Measurements from ENCODE around the gene ADH7. TPM values are rescaled to one million over a fixed set of nuclear protein-coding genes. Genes with fewer than 3 reads are reported as not detected.

ADH7 gene
- polyA plus RNA-seq, 2 of the 4 experiments (the other 2 are of a cell fraction) = not detected

DNA sequence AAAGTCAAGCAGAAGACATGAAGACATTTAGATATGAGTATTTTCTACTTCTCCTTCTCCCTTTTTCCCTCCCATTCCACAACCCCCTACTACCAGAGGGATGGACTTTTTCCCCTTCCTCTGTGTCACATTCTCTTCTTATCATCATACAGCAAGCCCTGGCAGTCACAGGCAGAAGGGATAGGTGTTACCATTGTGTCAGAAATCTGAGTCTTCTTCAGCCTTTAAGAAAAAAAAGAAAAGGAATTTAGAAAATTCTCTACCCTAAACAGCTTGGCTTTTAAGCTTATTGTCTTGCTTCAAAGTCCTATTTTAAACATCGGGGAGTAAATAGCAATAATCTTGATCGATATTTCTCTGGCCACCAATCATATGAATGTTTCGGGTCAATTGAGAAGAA lies 51.7 kb downstream of the ADH7 start:
- WGBS (ENCODE audit: missing lambda C conversion rate) = 72% methylated on average over 3 of the region's 3 CpGs
- ATAC-seq (no peak), FAIRE-seq (no peak), DNase-seq (ENCODE audit: low read depth in 1 of 2, low spot score in 1 of 2) (no peak)
- H3K9me3 ChIP-seq = no peaks in the 10 kb centered on the region
- TF ChIP-seq, protein P1, sequence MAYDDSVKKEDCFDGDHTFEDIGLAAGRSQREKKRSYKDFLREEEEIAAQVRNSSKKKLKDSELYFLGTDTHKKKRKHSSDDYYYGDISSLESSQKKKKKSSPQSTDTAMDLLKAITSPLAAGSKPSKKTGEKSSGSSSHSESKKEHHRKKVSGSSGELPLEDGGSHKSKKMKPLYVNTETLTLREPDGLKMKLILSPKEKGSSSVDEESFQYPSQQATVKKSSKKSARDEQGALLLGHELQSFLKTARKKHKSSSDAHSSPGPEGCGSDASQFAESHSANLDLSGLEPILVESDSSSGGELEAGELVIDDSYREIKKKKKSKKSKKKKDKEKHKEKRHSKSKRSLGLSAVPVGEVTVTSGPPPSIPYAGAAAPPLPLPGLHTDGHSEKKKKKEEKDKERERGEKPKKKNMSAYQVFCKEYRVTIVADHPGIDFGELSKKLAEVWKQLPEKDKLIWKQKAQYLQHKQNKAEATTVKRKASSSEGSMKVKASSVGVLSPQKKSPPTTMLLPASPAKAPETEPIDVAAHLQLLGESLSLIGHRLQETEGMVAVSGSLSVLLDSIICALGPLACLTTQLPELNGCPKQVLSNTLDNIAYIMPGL (CRISPR knock-in tag; IDR thresholded peaks at IDR 0.05; ENCODE audit: borderline replicate concordance) = no peak
- TF ChIP-seq POLR2AphosphoS2 (conservative IDR thresholded peaks at IDR 0.05; ENCODE audit: low read length) (no peak), EP300 (IDR thresholded peaks at IDR 0.05) (no peak), RCOR1 (IDR thresholded peaks at IDR 0.05; ENCODE audit: low read depth, low read length) (no peak), FOSL2 (IDR thresholded peaks at IDR 0.05) (no peak), FOSL2 (CRISPR knock-in tag; IDR thresholded peaks at IDR 0.05) (no peak), MYC (IDR thresholded peaks at IDR 0.05; ENCODE audit: borderline replicate concordance, low read length) (no peak), NR3C1 (IDR thresholded peaks at IDR 0.05) (no peak), CHD2 (IDR thresholded peaks at IDR 0.05; ENCODE audit: low read length, partially characterized antibody) (no peak), HOXA7 (CRISPR knock-in tag; IDR thresholded peaks at IDR 0.05) (no peak), SMC3 (IDR thresholded peaks at IDR 0.05) (no peak), ZC3H11A (IDR thresholded peaks at IDR 0.05) (no peak), EHMT2 (IDR thresholded peaks at IDR 0.05; ENCODE audit: low read depth) (no peak), SREBF2 (IDR thresholded peaks at IDR 0.05) (no peak), GATA3 (IDR thresholded peaks at IDR 0.05; ENCODE audit: borderline replicate concordance) (no peak)
- TF ChIP-seq, protein P2, sequence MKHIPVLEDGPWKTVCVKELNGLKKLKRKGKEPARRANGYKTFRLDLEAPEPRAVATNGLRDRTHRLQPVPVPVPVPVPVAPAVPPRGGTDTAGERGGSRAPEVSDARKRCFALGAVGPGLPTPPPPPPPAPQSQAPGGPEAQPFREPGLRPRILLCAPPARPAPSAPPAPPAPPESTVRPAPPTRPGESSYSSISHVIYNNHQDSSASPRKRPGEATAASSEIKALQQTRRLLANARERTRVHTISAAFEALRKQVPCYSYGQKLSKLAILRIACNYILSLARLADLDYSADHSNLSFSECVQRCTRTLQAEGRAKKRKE (CRISPR knock-in tag; IDR thresholded peaks at IDR 0.05; ENCODE audit: low read depth) = no peak
- H3K4me2 ChIP-seq = no peak overlapping the region
- no peak overlapping the region for H3K4me3 ChIP-seq
- H3K27ac ChIP-seq = no peak overlapping the region
- ChIA-PET CTCF (interaction anchor here (1.1 kb wide), 1 partner anchor 388 kb away, joined by 3 read pairs; the partner anchor contains the start of gene METAP1), POLR2A (no interaction called here)
- H3K4me1 ChIP-seq = no peaks in the 10 kb centered on the region

DNA sequence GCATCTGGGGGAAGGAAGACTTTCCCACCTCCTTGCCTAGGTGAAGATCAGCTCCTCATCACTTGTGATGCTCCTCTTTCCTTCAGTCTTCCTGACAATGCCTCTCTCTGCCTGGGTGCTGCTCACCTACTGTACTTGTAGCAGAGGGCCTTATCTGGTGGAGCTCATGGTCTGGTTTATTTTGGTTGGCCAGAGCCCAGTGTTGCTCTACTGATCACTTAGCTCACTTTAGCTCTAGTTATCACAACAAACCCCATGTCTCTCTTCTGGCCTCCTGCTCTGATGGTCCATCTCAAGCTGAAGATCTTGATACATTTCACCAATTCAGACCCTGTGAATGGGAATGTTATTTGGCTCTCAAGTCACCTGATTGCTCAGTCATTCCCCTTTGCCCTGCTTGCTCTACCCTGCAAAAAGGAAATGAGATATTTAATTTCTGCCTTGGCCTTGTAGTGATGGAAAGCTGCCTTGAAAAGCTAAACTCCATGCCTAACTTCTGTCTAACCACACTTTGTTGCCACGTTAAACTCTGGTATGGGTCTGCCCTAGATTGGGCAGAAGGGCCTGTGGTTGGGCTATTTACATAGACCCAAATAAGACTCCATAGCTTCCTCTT lies 52.3 kb downstream of the ADH7 start:
- FAIRE-seq = no peak
- CTCF ChIA-PET = interaction anchor here (1.1 to 1.4 kb wide), 2 partner anchors 80 to 387 kb away, joined by 3 read pairs; partner anchors contain the start of gene METAP1
- POLR2A ChIA-PET = no interaction called here
- no peak overlapping the region for H3K27ac ChIP-seq
- TF ChIP-seq, protein P3, sequence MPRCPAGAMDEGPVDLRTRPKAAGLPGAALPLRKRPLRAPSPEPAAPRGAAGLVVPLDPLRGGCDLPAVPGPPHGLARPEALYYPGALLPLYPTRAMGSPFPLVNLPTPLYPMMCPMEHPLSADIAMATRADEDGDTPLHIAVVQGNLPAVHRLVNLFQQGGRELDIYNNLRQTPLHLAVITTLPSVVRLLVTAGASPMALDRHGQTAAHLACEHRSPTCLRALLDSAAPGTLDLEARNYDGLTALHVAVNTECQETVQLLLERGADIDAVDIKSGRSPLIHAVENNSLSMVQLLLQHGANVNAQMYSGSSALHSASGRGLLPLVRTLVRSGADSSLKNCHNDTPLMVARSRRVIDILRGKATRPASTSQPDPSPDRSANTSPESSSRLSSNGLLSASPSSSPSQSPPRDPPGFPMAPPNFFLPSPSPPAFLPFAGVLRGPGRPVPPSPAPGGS (IDR thresholded peaks at IDR 0.05) = no peak
- TF ChIP-seq HOXB13 (CRISPR knock-in tag; IDR thresholded peaks at IDR 0.05; ENCODE audit: low read depth) (no peak), EHMT2 (IDR thresholded peaks at IDR 0.05; ENCODE audit: low read depth) (no peak), MAFK (IDR thresholded peaks at IDR 0.05; ENCODE audit: partially characterized antibody) (no peak), HOXA7 (CRISPR knock-in tag; IDR thresholded peaks at IDR 0.05) (no peak), BHLHE40 (IDR thresholded peaks at IDR 0.05; ENCODE audit: low read depth, low read length) (no peak), RARB (CRISPR knock-in tag; IDR thresholded peaks at IDR 0.05) (no peak), RAD21 (conservative IDR thresholded peaks at IDR 0.05 in 1 of 2, IDR thresholded peaks at IDR 0.05 in 1 of 2) (no peak), CHD2 (IDR thresholded peaks at IDR 0.05; ENCODE audit: low read length, partially characterized antibody) (no peak), GATA3 (IDR thresholded peaks at IDR 0.05; ENCODE audit: borderline replicate concordance) (no peak), SMC3 (IDR thresholded peaks at IDR 0.05) (no peak), ESRRA (IDR thresholded peaks at IDR 0.05; ENCODE audit: borderline replicate concordance, low read length) (no peak)
- TF ChIP-seq, protein P4, sequence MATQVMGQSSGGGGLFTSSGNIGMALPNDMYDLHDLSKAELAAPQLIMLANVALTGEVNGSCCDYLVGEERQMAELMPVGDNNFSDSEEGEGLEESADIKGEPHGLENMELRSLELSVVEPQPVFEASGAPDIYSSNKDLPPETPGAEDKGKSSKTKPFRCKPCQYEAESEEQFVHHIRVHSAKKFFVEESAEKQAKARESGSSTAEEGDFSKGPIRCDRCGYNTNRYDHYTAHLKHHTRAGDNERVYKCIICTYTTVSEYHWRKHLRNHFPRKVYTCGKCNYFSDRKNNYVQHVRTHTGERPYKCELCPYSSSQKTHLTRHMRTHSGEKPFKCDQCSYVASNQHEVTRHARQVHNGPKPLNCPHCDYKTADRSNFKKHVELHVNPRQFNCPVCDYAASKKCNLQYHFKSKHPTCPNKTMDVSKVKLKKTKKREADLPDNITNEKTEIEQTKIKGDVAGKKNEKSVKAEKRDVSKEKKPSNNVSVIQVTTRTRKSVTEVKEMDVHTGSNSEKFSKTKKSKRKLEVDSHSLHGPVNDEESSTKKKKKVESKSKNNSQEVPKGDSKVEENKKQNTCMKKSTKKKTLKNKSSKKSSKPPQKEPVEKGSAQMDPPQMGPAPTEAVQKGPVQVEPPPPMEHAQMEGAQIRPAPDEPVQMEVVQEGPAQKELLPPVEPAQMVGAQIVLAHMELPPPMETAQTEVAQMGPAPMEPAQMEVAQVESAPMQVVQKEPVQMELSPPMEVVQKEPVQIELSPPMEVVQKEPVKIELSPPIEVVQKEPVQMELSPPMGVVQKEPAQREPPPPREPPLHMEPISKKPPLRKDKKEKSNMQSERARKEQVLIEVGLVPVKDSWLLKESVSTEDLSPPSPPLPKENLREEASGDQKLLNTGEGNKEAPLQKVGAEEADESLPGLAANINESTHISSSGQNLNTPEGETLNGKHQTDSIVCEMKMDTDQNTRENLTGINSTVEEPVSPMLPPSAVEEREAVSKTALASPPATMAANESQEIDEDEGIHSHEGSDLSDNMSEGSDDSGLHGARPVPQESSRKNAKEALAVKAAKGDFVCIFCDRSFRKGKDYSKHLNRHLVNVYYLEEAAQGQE (IDR thresholded peaks at IDR 0.05) = no peak
- TF ChIP-seq, protein P5, sequence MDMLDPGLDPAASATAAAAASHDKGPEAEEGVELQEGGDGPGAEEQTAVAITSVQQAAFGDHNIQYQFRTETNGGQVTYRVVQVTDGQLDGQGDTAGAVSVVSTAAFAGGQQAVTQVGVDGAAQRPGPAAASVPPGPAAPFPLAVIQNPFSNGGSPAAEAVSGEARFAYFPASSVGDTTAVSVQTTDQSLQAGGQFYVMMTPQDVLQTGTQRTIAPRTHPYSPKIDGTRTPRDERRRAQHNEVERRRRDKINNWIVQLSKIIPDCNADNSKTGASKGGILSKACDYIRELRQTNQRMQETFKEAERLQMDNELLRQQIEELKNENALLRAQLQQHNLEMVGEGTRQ (IDR thresholded peaks at IDR 0.05) = no peak
- 13% methylated on average over 1 of the region's 1 CpG for WGBS (ENCODE audit: missing lambda C conversion rate)
- no peak overlapping the region for H3K4me2 ChIP-seq
- H3K4me1 ChIP-seq = no peaks in the 10 kb centered on the region
- no peaks in the 10 kb centered on the region for H3K9me3 ChIP-seq
- no peak for DNase-seq (ENCODE audit: low read depth in 1 of 2, low spot score in 1 of 2)
- H3K4me3 ChIP-seq = no peak overlapping the region
- ATAC-seq = no peak

Measured in A549 (cell line).